Ramos (cell line): Measurements from ENCODE around the gene ING5.
"Not testable (repeated sequence)": the region's sequence is repeated elsewhere in the genome, so short reads cannot be mapped to it uniquely, and the experiment has no call there.

Experiments used
- in situ Hi-C: fragments of 300-500 bp; cut with MboI; formaldehyde crosslinking; loops from one replicate; pipeline ENCODE4 v1.14.3; 2022; ENCODE audit warnings: low sequenced_read_pairs; ENCODE audit not compliant: unreplicated experiment

The ING5 gene

DNA sequence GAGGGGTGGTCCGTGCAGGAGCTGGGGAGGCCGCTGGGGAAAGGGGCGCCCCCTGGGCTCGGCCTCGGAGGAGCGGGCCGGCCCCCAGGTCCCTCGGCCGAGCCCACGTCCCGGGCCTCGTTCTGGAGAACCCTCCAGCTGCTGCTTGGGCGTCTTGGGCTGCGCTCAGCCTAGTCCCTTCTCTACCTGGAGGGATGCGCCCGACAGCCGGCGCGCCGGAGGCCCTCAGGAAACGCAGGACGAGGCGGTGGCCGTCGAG, 32.3 kb downstream of the ING5 start:
- in situ Hi-C loops: no loop called here

- in situ Hi-C loops: no loop called here
These were observed 32.8 kb downstream of the ING5 start, which contains the start of gene D2HGDH for GRCh38 chr2:241734467-241735208. TSS of gene D2HGDH (plus strand) at chr2:241734630. CDS start at chr2:241735225, 595 bp downstream.

- in situ Hi-C loops: no loop called here
These were observed 34.3 kb downstream of the ING5 start for GRCh38 chr2:241736111-241736510.

DNA sequence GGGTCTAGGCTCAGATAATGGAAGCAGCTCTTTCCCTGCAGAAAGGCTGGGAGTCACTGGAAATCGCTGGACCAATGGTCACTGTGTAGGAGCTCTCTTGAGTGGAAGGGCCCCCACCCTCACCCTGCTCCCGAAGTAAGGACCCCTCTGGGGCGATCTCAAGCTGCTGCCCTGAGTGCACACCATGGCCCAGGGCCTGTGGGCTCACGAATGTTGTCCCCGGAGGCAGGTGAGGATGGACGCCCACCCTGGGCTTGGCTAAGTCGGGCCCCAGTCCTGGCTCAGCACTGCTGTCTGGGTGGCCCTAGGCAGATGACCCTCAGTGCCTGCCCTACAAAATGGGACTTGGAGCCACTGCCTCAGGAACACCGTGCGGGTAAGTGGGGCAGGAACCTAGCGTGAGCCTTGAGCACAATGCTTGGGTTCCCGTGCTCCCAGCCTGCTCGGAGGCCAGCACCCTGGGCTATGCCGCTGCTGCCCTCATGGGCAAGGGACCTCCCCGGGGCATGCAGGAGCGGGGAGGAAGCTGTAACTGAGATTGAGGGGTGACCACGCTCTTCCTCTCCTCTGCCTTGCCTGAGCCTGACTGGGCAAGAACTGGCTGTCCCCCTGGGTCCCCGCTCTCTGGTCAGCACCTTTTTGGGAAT, 36.3 kb downstream of the ING5 start:
- in situ Hi-C loops: no loop called here

DNA sequence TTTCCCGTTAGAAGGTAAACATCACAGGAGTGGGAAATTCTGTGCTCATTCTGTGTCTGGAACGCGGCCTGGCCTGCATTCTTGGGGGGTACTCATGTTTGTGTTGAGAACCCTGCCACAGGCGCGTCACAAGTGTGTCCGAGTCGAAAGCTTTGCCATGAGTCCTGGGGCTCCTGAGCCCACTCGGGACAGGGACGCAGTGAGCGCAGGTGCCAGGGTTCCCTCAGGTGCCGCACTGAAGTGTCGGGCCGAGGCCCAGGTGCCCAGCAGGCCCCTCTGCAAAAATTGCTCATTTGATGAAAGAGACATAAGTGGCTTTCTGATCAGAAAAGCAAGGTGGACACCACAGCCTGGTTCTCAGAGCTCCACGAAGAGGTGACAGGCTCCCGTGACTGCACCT, 37.3 kb downstream of the ING5 start:
- in situ Hi-C loops: no loop called here

- in situ Hi-C loops: no loop called here
These were observed 37.8 kb downstream of the ING5 start for GRCh38 chr2:241739651-241740050.

DNA sequence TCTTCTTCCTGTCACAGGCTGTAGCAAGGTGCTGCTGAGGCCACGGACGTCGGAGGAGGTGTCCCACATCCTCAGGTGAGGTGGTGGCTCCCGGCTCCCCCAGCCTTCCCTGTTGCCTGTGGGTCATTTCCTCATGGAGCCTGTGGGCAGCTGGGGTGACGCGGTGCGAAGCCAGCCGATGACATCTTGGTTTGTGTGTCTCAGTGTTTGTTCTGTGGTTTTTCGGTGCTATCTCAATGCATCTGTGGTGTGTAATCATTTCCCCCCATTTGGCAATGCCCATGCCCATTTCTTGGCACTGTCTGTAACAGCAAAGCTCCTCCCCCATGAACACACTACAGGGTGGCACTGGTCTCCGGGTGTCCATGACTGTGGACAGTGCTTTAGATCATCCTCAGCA, 39.2 kb downstream of the ING5 start:
- in situ Hi-C loops: no loop called here

DNA sequence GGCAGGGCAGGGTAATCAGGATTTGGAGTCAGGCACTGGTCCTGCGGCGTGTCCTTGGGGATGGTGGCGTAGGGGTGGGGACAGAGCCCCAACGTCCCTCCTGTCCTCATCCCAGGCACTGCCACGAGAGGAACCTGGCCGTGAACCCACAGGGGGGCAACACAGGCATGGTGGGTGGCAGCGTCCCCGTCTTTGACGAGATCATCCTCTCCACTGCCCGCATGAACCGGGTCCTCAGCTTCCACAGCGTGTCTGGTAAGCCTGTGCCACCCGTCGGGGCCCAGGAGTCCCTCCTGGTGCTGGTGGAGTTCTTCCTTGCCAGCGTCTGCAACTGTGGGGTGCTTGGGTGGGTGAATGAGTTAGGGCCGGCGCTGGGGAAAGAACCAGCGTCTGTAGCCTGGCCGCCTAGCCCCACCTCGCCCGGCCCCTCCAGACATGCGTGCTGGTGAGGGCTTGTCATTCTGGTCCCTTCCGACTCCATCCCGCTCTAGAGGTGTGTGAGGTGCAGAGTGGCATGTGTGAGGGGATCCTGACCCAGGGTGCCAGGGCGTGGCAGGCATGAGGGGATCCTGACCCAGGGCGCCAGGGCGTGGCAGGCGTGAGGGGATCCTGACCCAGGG, 40.6 kb downstream of the ING5 start:
- in situ Hi-C loops: no loop called here

DNA sequence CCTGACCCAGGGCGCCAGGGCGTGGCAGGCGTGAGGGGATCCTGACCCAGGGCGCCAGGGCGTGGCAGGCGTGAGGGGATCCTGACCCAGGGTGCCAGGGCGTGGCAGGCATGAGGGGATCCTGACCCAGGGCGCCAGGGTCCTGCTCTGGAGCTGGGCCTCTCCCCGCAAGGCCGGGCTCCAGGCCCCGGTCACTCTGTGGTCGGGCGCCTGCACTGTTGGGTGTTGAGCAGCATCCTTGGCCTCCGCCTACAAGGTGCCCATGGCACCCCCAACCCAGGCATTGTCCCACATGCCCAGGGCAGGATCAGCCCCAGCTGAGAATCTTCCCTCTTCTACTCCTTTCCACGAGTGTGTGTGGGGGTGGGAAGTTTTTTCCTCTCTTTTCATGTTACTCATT, 41.2 kb downstream of the ING5 start:
- in situ Hi-C loops: not testable (repeated sequence)

DNA sequence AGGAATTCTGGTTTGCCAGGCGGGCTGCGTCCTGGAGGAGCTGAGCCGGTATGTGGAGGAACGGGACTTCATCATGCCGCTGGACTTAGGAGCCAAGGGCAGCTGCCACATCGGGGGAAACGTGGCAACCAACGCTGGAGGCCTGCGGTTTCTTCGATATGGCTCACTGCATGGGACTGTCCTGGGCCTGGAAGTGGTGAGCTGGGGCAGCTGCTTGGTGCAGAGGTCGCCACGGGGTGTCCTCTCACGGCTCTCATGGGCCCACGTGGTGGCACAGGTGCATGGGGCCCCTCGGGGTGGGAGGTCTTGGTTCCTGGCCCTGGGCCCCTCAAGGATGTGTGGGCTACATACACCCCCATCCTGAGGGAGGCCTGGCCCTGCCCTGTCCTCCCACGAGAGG, 41.8 kb downstream of the ING5 start:
- in situ Hi-C loops: no loop called here

DNA sequence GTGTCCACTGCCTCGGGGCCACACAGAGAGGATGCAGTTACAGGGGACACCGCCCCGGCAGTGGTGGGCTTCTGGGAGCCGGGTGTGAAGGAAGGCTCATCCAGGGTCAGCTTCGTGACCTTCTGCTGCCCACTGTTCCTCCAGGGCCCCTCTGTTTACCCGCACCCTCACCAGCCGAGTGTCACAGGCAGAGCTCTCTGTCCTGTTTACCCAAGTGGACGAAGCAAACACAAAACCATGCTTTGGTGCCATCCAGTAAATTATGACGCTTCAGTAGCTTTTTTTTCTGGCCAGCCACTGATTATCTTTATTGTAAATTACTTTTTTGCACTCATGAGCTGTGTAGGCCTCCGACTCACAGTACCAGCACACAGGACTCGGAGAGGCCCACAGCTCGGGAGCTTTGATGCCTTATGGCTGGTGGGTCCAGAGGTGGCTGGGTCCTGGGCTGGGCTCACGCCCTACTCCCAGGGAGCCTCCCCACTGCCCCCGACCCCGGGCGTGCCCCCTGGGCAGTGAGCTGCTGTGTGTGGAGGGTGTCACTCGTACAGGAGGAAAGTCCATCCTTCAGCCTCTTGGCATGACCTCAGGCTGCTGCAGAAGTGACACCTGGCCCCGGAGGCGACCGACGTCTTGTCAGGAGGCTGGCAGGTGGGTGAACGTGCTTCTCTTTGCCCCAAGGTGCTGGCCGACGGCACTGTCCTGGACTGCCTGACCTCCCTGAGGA, 42.4 kb downstream of the ING5 start:
- in situ Hi-C loops: no loop called here

DNA sequence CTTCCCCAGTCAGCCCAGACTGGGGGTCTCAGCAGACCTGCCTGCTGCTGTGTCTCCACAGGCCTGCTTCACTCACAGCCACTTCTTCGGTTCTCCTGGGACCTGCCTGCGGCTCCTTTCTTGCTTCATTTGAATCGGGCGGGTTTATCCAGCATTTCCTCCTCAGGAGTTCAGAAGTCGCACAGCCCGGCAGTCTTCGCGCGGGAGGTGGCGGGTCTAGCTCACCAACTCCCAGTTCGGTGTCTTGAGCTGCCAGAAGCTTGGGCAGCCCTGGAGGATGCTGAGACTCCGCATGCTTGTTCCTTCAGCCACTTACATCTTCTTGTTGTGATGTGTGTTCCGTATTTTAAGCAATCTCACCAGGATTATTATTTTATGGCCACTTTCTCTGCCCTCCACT, 43.4 kb downstream of the ING5 start:
- in situ Hi-C loops: no loop called here

- in situ Hi-C loops: no loop called here
These were observed 44.2 kb downstream of the ING5 start for GRCh38 chr2:241746084-241746483.

DNA sequence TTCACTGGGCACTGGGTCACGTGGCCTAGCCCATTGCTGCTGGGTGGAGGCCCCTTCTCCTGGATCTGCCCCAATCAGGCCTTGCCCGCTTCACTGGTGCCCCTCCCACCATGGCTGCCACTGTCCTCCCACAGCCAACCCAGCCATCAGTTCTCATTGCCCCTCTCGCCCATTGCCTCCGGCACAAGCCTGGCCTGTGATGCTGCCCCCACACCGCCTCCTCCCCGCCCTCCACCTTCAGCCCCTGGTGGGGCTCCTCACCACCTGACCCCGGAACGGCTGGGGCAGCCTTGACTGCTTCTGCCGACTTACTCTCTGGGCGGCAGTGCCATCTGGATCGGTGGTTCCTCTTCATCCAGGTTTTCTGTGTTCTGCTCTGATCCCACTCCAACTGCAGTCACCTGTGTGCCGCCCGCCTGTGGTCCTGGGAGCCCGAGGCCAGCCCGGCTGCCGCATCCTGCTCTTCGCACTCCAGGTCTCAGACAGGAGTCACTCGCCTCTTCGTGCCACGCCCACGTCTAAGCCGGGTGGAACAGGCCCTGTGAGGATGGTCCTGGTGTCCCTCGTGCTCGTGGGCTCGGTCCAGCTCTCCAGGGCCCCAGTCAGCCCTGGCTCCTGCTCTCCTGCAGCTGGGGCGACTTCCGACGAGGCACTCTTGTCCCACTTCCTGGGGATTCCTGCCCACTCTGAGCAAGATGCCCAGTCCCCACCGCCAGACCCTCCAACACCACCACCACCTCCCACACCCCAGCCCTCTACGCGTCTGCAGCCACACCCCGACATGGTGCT, 46.8 kb downstream of the ING5 start:
- in situ Hi-C loops: no loop called here

- in situ Hi-C loops: no loop called here
These were observed 48.4 kb downstream of the ING5 start for GRCh38 chr2:241750076-241750840.

DNA sequence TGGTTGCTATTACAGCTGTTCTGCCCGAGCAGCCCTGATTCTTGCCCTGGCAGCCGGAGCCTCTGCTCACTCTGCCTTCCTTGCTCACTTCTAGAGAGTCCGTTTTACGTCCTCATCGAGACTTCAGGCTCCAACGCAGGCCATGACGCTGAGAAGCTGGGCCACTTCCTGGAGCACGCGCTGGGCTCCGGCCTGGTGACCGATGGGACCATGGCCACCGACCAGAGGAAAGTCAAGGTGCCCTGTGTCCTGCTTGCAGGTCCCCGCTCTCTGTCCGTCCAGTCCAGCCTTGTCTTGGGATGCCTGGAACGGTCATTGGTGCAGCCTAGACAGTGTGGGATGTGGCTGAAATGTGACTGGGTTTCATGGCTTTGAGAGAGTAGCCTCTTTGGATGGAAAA, 49.3 kb downstream of the ING5 start:
- in situ Hi-C loops: no loop called here

DNA sequence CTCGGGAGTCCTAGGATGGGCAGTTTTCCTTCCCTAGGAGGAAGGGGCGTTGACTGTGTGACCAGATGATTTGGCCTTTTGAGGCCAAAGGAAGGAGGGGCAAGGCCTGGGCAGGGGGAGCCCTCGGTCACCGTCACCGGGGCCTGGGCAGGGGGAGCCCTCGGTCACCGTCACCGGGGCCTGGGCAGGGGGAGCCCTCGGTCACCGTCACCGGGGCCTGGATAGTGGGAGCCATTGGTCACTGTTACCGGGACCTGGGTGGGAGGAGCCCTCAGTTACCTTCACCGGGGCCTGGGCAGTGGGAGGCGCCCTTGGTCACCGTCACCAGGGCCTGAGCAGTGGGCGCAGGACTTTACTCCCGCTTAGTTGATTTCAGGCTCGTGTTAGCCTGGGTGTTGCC, 49.9 kb downstream of the ING5 start:
- in situ Hi-C loops: no loop called here

DNA sequence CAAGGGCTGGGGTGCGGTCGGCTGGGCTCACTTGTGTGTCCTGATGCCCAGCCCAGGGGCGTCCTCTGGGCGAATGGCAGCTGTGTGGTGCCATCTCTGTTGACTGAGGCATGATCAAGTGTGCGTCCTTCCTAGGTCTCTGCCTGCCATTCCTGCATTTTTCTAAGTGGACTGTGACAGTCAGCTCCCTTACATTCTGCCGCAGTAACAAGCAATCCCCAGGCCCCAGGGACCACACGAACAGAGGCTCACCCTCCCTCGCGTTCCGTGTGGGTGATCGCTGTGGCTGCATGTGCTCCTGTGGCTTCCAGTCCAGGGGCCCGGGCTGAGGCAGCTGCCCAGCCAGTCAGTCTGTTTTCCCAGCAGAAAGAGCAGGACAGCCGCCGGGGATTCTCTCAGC, 50.4 kb downstream of the ING5 start:
- in situ Hi-C loops: no loop called here

GRCh38 chr2:241752689-241753276, 50.9 kb downstream of the ING5 start:
- in situ Hi-C loops: no loop called here
